ENCODE data around the gene PPFIBP1. TPM values are rescaled to one million over a fixed set of nuclear protein-coding genes. Genes with fewer than 3 reads are reported as not detected.

PPFIBP1 gene
- total and polyA plus RNA-seq, 2 of the 13 experiments (the other 11 are each of a cell fraction or from before 2014, with no cell fraction given): 16.2 to 21.8 TPM

DNA sequence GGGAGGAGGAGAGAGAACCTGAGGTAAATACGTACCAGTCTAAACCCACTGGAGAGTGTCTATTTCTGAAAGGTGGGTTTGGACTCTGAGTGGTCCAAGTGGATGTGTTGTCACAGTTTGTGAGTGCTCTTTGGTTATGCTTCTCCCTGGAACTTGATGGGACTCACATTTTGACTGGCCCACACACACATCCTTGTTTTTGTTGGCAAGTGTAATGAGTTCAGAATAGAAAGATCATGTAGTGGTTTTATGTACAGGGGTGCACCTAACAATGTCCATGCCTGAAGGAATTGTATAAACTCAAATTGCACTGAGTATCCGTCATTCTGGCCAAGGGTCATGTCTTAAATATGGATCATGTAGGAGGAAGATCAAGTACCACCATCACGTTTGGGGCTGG is 4.8 kb downstream of the PPFIBP1 start:
- ATAC-seq: no peak
- CTCF ChIA-PET (ENCODE audit: low intra/inter-chr PET ratio, low total read pairs): no interaction called here
- Histone ChIP-seq H3K27me3 (ENCODE audit: control insufficient read depth in 1 of 2, insufficient read depth in 2 of 2, low read length in 2 of 2) (no peaks in the 10 kb centered on the region; a peak in 1 of 5 replicates), H3K36me3 (replicated peaks in 1 of 2; ENCODE audit: control insufficient read depth in 1 of 2, insufficient read depth in 2 of 2, low read length in 2 of 2) (no peaks in the 10 kb centered on the region; a peak in 1 of 5 replicates), H4K20me1 (ENCODE audit: insufficient read depth, low read length) (no peaks in the 10 kb centered on the region), H3K27ac (ENCODE audit: extremely low read length, insufficient read depth, low read length) (no peak overlapping the region), H3K4me3 (replicated peaks in 1 of 3; ENCODE audit: insufficient read depth in 1 of 3, low read depth in 2 of 3, low read length in 3 of 3) (no peak overlapping the region), H3K9me3 (ENCODE audit: low read length) (no peaks in the 10 kb centered on the region), H3K79me2 (ENCODE audit: insufficient read depth, low read length) (peaks cover 53% of the 10 kb centered on the region), H2AFZ (ENCODE audit: low read length) (no peak overlapping the region), H3K4me1 (ENCODE audit: insufficient read depth, low read length) (peaks cover 27% of the 10 kb centered on the region), H3K4me2 (ENCODE audit: low read depth, low read length) (no peak overlapping the region), H3K9ac (ENCODE audit: insufficient read depth, low read depth, low read length) (no peak overlapping the region)
- POLR2A ChIA-PET: no interaction called here
- FAIRE-seq: no peak
- in situ Hi-C loops (cut with HindIII; ENCODE audit: extremely low pct_ligation_motif_present, low pct_unique_long_range_greater_than_20kb) (no loop called here), intact Hi-C loops (cut with micrococcal nuclease; ENCODE audit: unreplicated experiment) (loop anchor here (10.0 kb wide), 1 partner anchor 176 kb away; no protein-coding TSS in a partner anchor)
- 91% methylated on average over 3 of the region's 3 CpGs for WGBS (ENCODE audit: low lambda C conversion rate)
- BruUV-seq (replicated peaks): no TSS peak
- TF ChIP-seq, protein P1, sequence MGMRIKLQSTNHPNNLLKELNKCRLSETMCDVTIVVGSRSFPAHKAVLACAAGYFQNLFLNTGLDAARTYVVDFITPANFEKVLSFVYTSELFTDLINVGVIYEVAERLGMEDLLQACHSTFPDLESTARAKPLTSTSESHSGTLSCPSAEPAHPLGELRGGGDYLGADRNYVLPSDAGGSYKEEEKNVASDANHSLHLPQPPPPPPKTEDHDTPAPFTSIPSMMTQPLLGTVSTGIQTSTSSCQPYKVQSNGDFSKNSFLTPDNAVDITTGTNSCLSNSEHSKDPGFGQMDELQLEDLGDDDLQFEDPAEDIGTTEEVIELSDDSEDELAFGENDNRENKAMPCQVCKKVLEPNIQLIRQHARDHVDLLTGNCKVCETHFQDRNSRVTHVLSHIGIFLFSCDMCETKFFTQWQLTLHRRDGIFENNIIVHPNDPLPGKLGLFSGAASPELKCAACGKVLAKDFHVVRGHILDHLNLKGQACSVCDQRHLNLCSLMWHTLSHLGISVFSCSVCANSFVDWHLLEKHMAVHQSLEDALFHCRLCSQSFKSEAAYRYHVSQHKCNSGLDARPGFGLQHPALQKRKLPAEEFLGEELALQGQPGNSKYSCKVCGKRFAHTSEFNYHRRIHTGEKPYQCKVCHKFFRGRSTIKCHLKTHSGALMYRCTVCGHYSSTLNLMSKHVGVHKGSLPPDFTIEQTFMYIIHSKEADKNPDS (CRISPR knock-in tag; IDR thresholded peaks at IDR 0.05): no peak
- TF ChIP-seq, protein P2, sequence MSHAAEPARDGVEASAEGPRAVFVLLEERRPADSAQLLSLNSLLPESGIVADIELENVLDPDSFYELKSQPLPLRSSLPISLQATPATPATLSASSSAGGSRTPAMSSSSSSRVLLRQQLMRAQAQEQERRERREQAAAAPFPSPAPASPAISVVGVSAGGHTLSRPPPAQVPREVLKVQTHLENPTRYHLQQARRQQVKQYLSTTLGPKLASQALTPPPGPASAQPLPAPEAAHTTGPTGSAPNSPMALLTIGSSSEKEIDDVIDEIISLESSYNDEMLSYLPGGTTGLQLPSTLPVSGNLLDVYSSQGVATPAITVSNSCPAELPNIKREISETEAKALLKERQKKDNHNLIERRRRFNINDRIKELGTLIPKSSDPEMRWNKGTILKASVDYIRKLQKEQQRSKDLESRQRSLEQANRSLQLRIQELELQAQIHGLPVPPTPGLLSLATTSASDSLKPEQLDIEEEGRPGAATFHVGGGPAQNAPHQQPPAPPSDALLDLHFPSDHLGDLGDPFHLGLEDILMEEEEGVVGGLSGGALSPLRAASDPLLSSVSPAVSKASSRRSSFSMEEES (CRISPR knock-in tag; IDR thresholded peaks at IDR 0.05): no peak
- TF ChIP-seq, protein P3, sequence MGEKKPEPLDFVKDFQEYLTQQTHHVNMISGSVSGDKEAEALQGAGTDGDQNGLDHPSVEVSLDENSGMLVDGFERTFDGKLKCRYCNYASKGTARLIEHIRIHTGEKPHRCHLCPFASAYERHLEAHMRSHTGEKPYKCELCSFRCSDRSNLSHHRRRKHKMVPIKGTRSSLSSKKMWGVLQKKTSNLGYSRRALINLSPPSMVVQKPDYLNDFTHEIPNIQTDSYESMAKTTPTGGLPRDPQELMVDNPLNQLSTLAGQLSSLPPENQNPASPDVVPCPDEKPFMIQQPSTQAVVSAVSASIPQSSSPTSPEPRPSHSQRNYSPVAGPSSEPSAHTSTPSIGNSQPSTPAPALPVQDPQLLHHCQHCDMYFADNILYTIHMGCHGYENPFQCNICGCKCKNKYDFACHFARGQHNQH (CRISPR knock-in tag; IDR thresholded peaks at IDR 0.05): no peak
- TF ChIP-seq NR1H2 (CRISPR knock-in tag; IDR thresholded peaks at IDR 0.05; ENCODE audit: borderline replicate concordance, low read depth) (no peak), CCAR2 (optimal IDR thresholded peaks at IDR 0.05; ENCODE audit: low read depth, low read length) (no peak), ZC3H13 (CRISPR knock-in tag; IDR thresholded peaks at IDR 0.05) (no peak), MLLT10 (CRISPR knock-in tag; IDR thresholded peaks at IDR 0.05) (no peak), FOXA3 (CRISPR knock-in tag; IDR thresholded peaks at IDR 0.05) (no peak), ELF3 (CRISPR knock-in tag; IDR thresholded peaks at IDR 0.05) (no peak)
- TF ChIP-seq, protein P4, sequence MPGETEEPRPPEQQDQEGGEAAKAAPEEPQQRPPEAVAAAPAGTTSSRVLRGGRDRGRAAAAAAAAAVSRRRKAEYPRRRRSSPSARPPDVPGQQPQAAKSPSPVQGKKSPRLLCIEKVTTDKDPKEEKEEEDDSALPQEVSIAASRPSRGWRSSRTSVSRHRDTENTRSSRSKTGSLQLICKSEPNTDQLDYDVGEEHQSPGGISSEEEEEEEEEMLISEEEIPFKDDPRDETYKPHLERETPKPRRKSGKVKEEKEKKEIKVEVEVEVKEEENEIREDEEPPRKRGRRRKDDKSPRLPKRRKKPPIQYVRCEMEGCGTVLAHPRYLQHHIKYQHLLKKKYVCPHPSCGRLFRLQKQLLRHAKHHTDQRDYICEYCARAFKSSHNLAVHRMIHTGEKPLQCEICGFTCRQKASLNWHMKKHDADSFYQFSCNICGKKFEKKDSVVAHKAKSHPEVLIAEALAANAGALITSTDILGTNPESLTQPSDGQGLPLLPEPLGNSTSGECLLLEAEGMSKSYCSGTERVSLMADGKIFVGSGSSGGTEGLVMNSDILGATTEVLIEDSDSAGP (CRISPR knock-in tag; IDR thresholded peaks at IDR 0.05; ENCODE audit: borderline replicate concordance): no peak
- TF ChIP-seq, protein P5, sequence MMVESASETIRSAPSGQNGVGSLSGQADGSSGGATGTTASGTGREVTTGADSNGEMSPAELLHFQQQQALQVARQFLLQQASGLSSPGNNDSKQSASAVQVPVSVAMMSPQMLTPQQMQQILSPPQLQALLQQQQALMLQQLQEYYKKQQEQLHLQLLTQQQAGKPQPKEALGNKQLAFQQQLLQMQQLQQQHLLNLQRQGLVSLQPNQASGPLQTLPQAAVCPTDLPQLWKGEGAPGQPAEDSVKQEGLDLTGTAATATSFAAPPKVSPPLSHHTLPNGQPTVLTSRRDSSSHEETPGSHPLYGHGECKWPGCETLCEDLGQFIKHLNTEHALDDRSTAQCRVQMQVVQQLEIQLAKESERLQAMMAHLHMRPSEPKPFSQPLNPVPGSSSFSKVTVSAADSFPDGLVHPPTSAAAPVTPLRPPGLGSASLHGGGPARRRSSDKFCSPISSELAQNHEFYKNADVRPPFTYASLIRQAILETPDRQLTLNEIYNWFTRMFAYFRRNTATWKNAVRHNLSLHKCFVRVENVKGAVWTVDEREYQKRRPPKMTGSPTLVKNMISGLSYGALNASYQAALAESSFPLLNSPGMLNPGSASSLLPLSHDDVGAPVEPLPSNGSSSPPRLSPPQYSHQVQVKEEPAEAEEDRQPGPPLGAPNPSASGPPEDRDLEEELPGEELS (CRISPR knock-in tag; IDR thresholded peaks at IDR 0.05): no peak
- no peak for DNase-seq (ENCODE audit: low spot score)
